ENCODE results near the gene DNM1L. TPM values are rescaled to one million over a fixed set of nuclear protein-coding genes. Genes with fewer than 3 reads are reported as not detected.
A peak's percentile ranks its signal among the peaks of the same experiment; 100 is the strongest.

Gene DNM1L
- total and polyA plus RNA-seq, 2 experiments from 2014 or later, result 51.9 to 56.7 TPM

- Histone ChIP-seq H3K4me1 (ENCODE audit: low read depth) (no peaks in the 10 kb centered on the region), H3K9me3 (ENCODE audit: low read depth) (no peaks in the 10 kb centered on the region), H3K27me3 (no peaks in the 10 kb centered on the region), H3K36me3 (peaks cover 29% of the 10 kb centered on the region), H3K27ac (no peak overlapping the region), H3K4me3 (no peak overlapping the region)
- no peak for DNase-seq (ENCODE audit: low read depth in 1 of 2, low spot score in 1 of 2)
- TF ChIP-seq, protein P1, sequence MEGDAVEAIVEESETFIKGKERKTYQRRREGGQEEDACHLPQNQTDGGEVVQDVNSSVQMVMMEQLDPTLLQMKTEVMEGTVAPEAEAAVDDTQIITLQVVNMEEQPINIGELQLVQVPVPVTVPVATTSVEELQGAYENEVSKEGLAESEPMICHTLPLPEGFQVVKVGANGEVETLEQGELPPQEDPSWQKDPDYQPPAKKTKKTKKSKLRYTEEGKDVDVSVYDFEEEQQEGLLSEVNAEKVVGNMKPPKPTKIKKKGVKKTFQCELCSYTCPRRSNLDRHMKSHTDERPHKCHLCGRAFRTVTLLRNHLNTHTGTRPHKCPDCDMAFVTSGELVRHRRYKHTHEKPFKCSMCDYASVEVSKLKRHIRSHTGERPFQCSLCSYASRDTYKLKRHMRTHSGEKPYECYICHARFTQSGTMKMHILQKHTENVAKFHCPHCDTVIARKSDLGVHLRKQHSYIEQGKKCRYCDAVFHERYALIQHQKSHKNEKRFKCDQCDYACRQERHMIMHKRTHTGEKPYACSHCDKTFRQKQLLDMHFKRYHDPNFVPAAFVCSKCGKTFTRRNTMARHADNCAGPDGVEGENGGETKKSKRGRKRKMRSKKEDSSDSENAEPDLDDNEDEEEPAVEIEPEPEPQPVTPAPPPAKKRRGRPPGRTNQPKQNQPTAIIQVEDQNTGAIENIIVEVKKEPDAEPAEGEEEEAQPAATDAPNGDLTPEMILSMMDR (IDR thresholded peaks at IDR 0.05; ENCODE audit: low read depth, low read length), result no peak
Observed at GRCh38 chr12:32726286-32726685, 47.2 kb downstream of the DNM1L start.

GRCh38 chr12:32727237-32727636, 48.1 kb downstream of the DNM1L start:
- peaks cover 30% of the 10 kb centered on the region for H3K36me3 ChIP-seq

DNA sequence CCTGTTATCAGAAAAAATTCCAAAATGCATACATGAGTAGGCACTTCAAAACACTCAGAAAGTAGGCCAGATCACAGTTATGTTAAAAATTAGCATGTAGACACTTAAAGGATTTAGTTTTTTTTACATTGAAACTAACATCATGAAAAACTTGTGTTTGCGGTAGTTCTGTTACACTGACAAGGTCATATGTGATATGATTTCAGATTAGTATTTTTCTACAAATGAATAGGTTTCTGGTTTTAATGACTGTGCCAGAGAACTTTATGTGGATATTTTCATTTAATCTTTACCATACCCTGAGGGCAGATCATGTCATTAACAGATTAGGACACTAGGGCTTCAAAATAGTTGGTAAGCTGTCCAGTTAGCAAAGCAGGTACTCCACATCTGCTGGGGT, 55.9 kb downstream of the DNM1L start:
- no peaks in the 10 kb centered on the region for H3K9me3 ChIP-seq (ENCODE audit: low read depth)
- DNase-seq (ENCODE audit: low read depth in 1 of 2, low spot score in 1 of 2), result no peak
- no peaks in the 10 kb centered on the region for H3K27me3 ChIP-seq
- peaks cover 29% of the 10 kb centered on the region for H3K36me3 ChIP-seq
- TF ChIP-seq, protein P1 (IDR thresholded peaks at IDR 0.05; ENCODE audit: low read depth, low read length), result no peak
- no peak overlapping the region for H3K4me3 ChIP-seq
- no peak overlapping the region for H3K27ac ChIP-seq
- H3K4me1 ChIP-seq (ENCODE audit: low read depth), result peaks cover 28% of the 10 kb centered on the region

More at GRCh38 chr12:32727237-32727636, 48.1 kb downstream of the DNM1L start:
- Histone ChIP-seq H3K27ac (no peak overlapping the region), H3K4me1 (ENCODE audit: low read depth) (no peaks in the 10 kb centered on the region), H3K9me3 (ENCODE audit: low read depth) (no peaks in the 10 kb centered on the region), H3K4me3 (no peak overlapping the region), H3K27me3 (no peaks in the 10 kb centered on the region)
- TF ChIP-seq, protein P1 (IDR thresholded peaks at IDR 0.05; ENCODE audit: low read depth, low read length), result no peak
- DNase-seq (ENCODE audit: low read depth in 1 of 2, low spot score in 1 of 2), result peak in 1 of 2 donors; percentile 8

DNA sequence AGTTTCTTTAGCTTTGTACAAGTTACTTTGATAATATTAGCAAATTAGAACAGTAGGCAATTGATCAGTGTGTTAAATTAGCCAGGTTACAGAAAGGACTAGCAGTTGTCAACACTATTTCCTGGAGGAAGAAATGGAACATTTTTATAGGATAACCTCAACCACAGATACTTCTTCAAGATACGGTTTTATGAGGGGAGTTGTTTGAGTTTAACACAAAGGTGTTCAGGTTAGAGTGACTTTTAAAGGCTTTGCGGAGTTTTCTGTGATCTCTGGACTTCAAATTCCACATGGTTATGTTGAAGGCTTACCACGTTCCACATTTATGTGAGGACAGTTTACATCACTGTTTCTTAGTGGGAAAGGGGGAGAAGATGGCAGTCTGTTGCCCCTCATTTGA, 57.3 kb downstream of the DNM1L start:
- peaks cover 34% of the 10 kb centered on the region for H3K36me3 ChIP-seq
- TF ChIP-seq, protein P1 (IDR thresholded peaks at IDR 0.05; ENCODE audit: low read depth, low read length), result no peak

DNA sequence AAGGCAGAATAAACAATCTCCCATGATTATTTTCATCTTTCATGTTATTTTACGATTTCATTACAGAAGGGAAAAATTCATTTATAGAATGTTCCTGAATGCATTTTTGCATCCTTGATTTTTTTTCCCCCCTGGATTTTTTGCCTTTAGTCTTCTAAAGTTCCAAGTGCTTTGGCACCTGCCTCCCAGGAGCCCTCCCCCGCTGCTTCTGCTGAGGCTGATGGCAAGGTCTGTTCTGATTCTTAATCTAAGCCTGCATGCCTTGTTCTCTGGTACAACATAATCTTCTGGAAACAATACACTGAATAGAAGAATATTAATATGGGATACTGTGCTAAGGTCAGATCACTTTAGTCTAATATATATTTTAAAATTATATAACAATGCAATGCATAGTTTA, 58.6 kb downstream of the DNM1L start:
- TF ChIP-seq, protein P1 (IDR thresholded peaks at IDR 0.05; ENCODE audit: low read depth, low read length), result no peak
- Histone ChIP-seq H3K4me1 (ENCODE audit: low read depth) (peaks cover 31% of the 10 kb centered on the region), H3K27me3 (no peaks in the 10 kb centered on the region), H3K27ac (no peak overlapping the region), H3K9me3 (ENCODE audit: low read depth) (no peaks in the 10 kb centered on the region), H3K4me3 (no peak overlapping the region), H3K36me3 (peaks cover 28% of the 10 kb centered on the region)
- peak in 1 of 2 donors; percentile 32 for DNase-seq (ENCODE audit: low read depth in 1 of 2, low spot score in 1 of 2)

More for the DNA sequence above, 57.3 kb downstream of the DNM1L start:
- Histone ChIP-seq H3K27me3 (no peaks in the 10 kb centered on the region), H3K4me3 (no peak overlapping the region), H3K4me1 (ENCODE audit: low read depth) (peaks cover 31% of the 10 kb centered on the region), H3K9me3 (ENCODE audit: low read depth) (no peaks in the 10 kb centered on the region), H3K27ac (no peak overlapping the region)
- DNase-seq (ENCODE audit: low read depth in 1 of 2, low spot score in 1 of 2), result no peak

Measured in cardiac muscle cell (in vitro differentiated cells and primary cell).